C4-2B (cell line): ENCODE measurements around the gene ALPP.

Experiments used
- CTCF ChIP-seq: fragments of 450-650 bp; conservative IDR thresholded peaks from 2 replicates; pipeline ENCODE4 v1.5.1; 2017; ENCODE audit warnings: mild to moderate bottlenecking
- ZFX ChIP-seq: fragments of 450-650 bp; IDR thresholded peaks from 2 replicates; pipeline ENCODE4 v1.6.1; 2017

- TF ChIP-seq CTCF (no peak), ZFX (no peak)
Measured at GRCh38 chr2:232343821-232344220, 34.7 kb upstream of the ALPP start.
